ENCODE results near the gene TBXA2R. TPM values are rescaled to one million over a fixed set of nuclear protein-coding genes. Genes with fewer than 3 reads are reported as not detected.

Gene TBXA2R
- 0.38 to 1.0 TPM (median 0.47 TPM) in 3 replicates for total RNA-seq

DNA sequence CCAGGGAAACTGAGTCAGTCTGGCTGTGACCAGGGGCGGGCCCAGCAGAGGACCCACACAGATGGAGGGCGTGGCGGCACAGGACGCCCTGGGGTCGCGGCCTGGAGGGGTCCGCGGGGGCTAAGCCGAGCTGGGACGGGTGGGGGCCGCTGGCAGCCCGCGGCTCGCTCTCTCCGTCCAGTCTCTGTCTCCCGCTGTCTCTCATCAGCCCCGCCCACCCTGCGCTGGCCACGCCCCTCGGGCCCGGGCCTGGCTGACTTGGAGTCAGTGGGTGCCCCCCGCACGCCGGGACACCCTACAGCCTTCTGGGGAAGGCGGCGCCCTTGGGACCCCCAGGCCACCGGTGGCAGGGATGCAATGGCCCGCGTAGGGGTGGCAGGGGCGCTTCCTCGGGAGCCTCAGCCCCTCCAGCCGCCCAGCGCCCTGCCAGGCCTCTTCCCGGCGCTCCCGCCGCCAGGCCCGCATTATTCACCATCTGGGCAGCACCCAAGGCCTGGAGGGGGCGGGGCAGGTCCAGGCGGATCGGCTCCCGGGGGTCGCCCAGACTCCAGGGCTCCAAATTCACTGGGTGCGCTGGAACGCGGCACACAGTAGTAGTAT lies at the start of gene TBXA2R:
Gene TBXA2R (minus strand): TSS at position 186 of the 600 bp plus-strand sequence. CDS start 6,241 bp downstream, outside the sequence.
- Mint-ChIP-seq H3K9me3 (no peaks in the 10 kb centered on the region), H3K4me1 (peaks cover 10% of the 10 kb centered on the region), H3K36me3 (peaks cover under 1% of the 10 kb centered on the region), H3K27ac (no peak within 1 kb of the TSS), H3K27me3 (ENCODE audit: low read depth) (peaks cover 16% of the 10 kb centered on the region), H3K4me3 (peak within 1 kb of the TSS; percentile 51)
- DNase-seq (ENCODE audit: low spot score in 2 of 2, unreplicated experiment in 2 of 2) = peak in 1 of 2 experiments; percentile 58
- TF ChIP-seq, protein P1, sequence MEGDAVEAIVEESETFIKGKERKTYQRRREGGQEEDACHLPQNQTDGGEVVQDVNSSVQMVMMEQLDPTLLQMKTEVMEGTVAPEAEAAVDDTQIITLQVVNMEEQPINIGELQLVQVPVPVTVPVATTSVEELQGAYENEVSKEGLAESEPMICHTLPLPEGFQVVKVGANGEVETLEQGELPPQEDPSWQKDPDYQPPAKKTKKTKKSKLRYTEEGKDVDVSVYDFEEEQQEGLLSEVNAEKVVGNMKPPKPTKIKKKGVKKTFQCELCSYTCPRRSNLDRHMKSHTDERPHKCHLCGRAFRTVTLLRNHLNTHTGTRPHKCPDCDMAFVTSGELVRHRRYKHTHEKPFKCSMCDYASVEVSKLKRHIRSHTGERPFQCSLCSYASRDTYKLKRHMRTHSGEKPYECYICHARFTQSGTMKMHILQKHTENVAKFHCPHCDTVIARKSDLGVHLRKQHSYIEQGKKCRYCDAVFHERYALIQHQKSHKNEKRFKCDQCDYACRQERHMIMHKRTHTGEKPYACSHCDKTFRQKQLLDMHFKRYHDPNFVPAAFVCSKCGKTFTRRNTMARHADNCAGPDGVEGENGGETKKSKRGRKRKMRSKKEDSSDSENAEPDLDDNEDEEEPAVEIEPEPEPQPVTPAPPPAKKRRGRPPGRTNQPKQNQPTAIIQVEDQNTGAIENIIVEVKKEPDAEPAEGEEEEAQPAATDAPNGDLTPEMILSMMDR (IDR thresholded peaks at IDR 0.05; ENCODE audit: unreplicated experiment) = no peak

DNA sequence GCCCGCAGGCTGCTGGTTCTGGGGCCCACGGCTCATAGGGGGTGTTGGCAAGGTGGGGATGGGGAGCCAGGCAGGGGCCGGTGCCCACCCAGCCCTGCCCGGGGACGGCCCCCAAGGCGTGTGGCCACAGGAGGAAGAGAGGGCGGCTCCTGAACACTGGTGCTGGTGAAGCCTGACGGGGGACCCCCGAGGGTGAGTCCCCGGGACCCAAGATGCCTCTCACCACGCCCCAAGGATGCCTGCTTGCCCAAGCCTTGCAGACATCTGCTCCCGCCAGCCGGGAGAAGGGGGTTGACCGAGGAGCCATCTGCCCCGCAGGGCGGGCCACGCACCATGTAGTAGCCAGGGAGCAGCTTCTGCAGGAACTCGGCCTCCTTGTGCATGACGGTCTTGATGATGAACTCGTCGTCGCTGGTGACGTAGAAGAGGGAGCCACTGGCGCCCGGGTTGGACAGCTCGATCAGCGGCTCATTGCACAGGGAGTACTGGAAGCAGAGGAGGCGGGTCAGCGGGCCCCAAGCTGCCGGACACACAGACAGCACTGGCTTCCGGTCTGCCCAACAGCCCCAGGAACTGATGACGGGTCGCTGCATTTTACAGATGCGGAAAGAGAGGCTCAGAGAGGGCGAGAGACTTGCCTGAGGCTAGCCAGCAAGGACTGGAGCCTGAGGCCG lies 49.5 kb upstream of the TBXA2R start:
- Mint-ChIP-seq H3K4me3 (no peak overlapping the region), H3K27me3 (ENCODE audit: low read depth) (no peaks in the 10 kb centered on the region), H3K36me3 (peaks cover 22% of the 10 kb centered on the region), H3K4me1 (no peaks in the 10 kb centered on the region), H3K9me3 (no peaks in the 10 kb centered on the region), H3K27ac (no peak overlapping the region)
- TF ChIP-seq, protein P1 (IDR thresholded peaks at IDR 0.05; ENCODE audit: unreplicated experiment) = no peak
- no peak for DNase-seq (ENCODE audit: low spot score in 2 of 2, unreplicated experiment in 2 of 2)

DNA sequence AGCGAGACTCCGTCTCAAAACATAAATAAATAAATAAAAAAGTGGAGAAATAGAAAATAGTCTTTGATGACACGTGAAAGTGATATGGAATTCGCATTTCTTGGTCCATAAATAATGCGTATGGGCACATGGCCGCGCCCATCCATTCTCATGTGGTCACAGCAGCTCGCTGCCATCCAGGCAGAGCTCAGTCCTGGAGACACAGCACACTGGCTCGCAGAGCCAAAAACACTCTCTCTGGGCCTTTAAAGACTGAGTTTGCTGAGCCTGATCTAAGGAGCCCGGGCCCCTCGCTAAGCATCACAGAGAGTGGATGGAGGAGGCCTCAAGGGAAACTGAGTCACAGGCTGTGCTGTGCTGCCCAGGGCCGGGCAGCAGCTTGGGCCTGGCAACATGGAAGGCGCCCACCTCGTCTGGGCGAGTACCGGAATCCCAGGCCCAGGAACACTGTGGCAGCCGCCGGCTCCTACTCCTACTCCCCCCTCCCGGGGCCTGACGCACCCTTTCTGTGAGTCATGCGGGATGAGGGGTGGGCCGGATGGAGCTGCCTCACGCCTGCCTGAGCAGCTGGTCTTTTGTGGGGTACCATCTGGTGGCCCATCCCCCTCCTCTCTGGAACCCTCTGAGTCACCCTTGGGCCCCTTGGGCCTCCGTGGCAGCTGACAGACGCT lies 48.9 kb upstream of the TBXA2R start:
- no peaks in the 10 kb centered on the region for H3K9me3 Mint-ChIP-seq
- no peak overlapping the region for H3K27ac Mint-ChIP-seq
- H3K27me3 Mint-ChIP-seq (ENCODE audit: low read depth) = no peaks in the 10 kb centered on the region
- H3K36me3 Mint-ChIP-seq = peaks cover 18% of the 10 kb centered on the region
- DNase-seq (ENCODE audit: low spot score in 2 of 2, unreplicated experiment in 2 of 2) = no peak
- TF ChIP-seq, protein P1 (IDR thresholded peaks at IDR 0.05; ENCODE audit: unreplicated experiment) = no peak
- no peaks in the 10 kb centered on the region for H3K4me1 Mint-ChIP-seq
- no peak overlapping the region for H3K4me3 Mint-ChIP-seq

DNA sequence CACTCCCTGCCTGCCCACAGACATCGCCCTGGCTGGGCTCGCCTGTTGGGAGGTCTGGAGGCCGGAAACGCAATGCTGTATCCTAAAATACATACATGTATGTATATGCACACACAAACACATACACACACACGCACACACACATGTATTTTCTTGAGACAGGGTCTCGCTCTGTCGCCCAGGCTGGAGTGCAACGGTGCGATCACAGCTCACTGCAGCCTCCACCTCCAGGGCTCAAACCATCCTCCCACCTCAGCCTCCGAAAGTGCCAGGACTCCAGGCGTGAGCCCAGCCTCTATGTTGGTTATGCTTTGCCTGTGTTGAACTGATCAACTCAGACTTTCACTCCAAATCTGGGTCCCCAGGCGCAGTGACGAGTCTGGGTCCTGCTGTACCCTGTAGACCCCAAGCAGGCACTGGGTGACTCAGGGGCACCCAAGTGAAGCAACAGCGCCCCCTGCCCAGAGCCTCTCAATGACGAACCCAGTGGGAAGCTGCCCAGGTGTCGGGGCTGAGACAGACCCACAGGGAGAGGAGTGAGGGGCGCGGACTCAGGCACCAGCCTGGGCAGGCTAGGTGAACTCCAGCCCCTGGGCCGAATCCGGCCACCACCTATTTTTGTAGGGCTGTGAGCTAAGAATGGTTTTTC lies 47.3 kb upstream of the TBXA2R start:
- H3K36me3 Mint-ChIP-seq = peaks cover 17% of the 10 kb centered on the region
- no peak for DNase-seq (ENCODE audit: low spot score in 2 of 2, unreplicated experiment in 2 of 2)
- H3K9me3 Mint-ChIP-seq = no peaks in the 10 kb centered on the region
- no peaks in the 10 kb centered on the region for H3K4me1 Mint-ChIP-seq
- TF ChIP-seq, protein P1 (IDR thresholded peaks at IDR 0.05; ENCODE audit: unreplicated experiment) = no peak
- no peaks in the 10 kb centered on the region for H3K27me3 Mint-ChIP-seq (ENCODE audit: low read depth)
- H3K4me3 Mint-ChIP-seq = no peak overlapping the region
- no peak overlapping the region for H3K27ac Mint-ChIP-seq

DNA sequence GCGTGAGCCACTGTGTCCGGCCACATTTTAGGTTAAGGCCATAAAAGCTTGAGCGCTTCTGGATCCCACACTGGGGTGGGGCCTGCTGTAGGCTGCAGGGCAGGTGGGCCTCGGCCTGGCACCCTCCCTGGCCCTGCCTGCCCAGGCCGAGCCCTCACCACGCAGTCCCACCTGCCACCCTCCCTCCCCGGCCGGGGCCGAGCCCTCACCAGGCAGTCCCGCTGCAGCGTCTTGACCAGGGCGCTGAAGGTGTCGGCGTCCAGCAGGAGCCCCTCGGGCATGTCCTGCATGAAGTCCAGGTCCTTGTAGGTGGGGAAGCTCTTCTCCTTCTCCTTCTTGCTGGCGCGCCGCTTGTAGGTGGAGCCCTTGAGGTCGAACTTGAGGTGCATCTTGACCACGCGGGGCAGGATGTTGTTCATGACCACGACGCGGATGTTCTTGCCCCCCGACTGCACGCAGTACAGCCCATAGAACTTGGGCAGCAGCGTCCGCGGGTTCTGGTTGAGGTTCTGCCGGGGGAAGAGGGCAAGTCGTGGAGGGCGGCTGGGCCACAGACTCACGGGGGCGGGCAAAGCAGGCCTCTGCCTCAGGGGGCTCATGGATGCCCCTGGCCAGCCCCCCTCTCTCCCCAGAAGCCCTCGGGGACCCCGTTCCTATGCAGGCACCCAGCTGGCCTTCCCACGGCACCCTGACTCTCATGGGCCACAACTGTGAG lies 46.6 kb upstream of the TBXA2R start:
- DNase-seq (ENCODE audit: low spot score in 2 of 2, unreplicated experiment in 2 of 2) = no peak
- Mint-ChIP-seq H3K4me3 (no peak overlapping the region), H3K27ac (no peak overlapping the region), H3K36me3 (peaks cover 17% of the 10 kb centered on the region), H3K27me3 (ENCODE audit: low read depth) (no peaks in the 10 kb centered on the region), H3K9me3 (no peaks in the 10 kb centered on the region), H3K4me1 (no peaks in the 10 kb centered on the region)
- TF ChIP-seq, protein P1 (IDR thresholded peaks at IDR 0.05; ENCODE audit: unreplicated experiment) = no peak

All from mesothelial cell of epicardium (in vitro differentiated cells).